GM12891 (cell line): ENCODE measurements around the gene SLC2A8.

ENCODE experiments used
- PAX5 ChIP-seq: IDR thresholded peaks from 2 replicates; pipeline ENCODE4 v1.6.1; 2011; ENCODE audit warnings: low read length, moderate library complexity, mild to moderate bottlenecking; ENCODE audit not compliant: insufficient read depth, severe bottlenecking
- POLR2A ChIP-seq: IDR thresholded peaks from 2 replicates; pipeline ENCODE4 v1.6.1; 2011; ENCODE audit warnings: low read depth, low read length, control low read depth
- POLR2AphosphoS5 ChIP-seq: IDR thresholded peaks from 2 replicates; pipeline ENCODE4 v1.6.1; 2011; ENCODE audit warnings: low read depth, low read length, control low read depth

DNA sequence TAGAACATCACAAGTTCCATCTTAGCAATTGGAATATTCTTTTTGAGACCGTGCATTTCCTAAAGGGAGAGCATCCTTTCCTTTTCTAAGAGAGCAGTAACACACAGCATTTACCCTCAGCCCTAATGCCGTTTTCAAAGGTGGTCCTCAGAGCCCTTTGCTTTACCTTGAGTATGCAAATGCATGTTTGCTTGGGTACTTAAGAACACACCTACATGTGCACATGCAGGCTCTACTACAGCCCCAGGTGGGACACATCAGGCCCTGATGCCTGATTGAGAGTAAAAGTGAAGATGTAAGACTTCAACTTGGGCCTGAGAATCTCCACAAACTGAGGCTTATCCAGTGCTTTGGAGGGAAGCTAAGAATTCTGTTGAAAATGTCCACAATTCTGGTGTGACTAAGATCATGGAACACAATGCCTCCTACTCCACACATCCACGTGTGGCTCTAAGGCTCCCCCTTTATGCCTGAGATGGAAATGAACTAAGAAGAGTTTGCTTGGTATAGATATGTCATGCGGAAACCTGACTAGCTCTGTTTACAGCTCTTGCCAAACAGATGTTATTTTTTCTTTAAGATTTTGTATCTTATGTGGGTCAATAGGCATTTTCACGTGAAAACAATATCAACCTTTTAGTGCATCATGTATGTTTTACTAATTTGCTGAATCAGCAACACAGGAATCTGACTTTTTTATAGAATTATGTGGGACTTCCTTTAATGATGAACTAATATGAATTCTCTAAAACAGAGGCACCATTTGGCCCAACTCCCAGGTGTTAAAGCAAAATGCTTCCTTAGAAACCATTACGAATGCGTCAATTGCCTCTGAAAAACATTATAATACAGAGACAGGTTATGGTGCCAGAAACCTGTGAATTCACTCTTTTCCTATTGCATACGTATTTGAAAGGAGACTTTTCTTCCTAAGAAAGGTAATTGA lies 48.9 kb upstream of the SLC2A8 start:
- TF ChIP-seq POLR2A (no peak), POLR2AphosphoS5 (no peak), PAX5 (no peak)
